Naive thymus-derived CD8-positive, alpha-beta T cell (primary cell): ENCODE data around the gene HSD17B12. TPM values are rescaled to one million over a fixed set of nuclear protein-coding genes. Genes with fewer than 3 reads are reported as not detected.
A peak's percentile ranks its signal among the peaks of the same experiment; 100 is the strongest.

Experiments
- ATAC-seq, 2 donors: fragments of 150-1000 bp; cut with Tn5 transposase in 1 of 2; sonication (Bioruptor Pico), chemical (Tn5 transposase) in 1 of 2; 1 replicate in 1 of 2; 2 replicates in 1 of 2; pipeline ENCODE4 v1.10.0; 2021; ENCODE audit warnings: mild to moderate bottlenecking in 2 of 2, moderate library complexity in 2 of 2
- POLR2A ChIA-PET: fragments of 350-600 bp; sonication (Branson Sonifier 250); formaldehyde crosslinking; loops from one replicate; lab custom pipeline; 2021; ENCODE audit warnings: antibody characterized with exemption; lab: Charles Lee
- DNase-seq, 10 donors: peaks; one replicate each; pipeline versions ENCODE4 v3.0.0 to v3.0.0-alpha.2; 2020 to 2022
- H3K27ac Mint-ChIP-seq, 10 donors: one replicate each; pipeline ENCODE4 v1.8.0; 2020 to 2022; ENCODE audit warnings: mild to moderate bottlenecking in 10 of 10, mixed read lengths in 10 of 10, moderate library complexity in 4 of 10, inconsistent platforms in 1 of 10
- H3K27me3 Mint-ChIP-seq, 5 donors: one replicate each; pipeline ENCODE4 v1.8.0; 2021 to 2022; ENCODE audit warnings: mixed read lengths in 5 of 5
- H3K36me3 Mint-ChIP-seq, 3 donors: one replicate each; pipeline ENCODE4 v1.8.0; 2020 to 2022; ENCODE audit warnings: mixed read lengths in 3 of 3, mild to moderate bottlenecking in 2 of 3, inconsistent platforms in 1 of 3
- H3K4me1 Mint-ChIP-seq, 4 donors: one replicate each; pipeline ENCODE4 v1.8.0; 2021 to 2022; ENCODE audit warnings: mixed read lengths in 4 of 4
- H3K4me3 Mint-ChIP-seq, 10 donors: one replicate each; pipeline ENCODE4 v1.8.0; 2020 to 2022; ENCODE audit warnings: mild to moderate bottlenecking in 10 of 10, mixed read lengths in 10 of 10, moderate library complexity in 6 of 10, inconsistent platforms in 1 of 10
- H3K9me3 Mint-ChIP-seq, 9 donors: one replicate each; pipeline ENCODE4 v1.8.0; 2020 to 2022; ENCODE audit warnings: mixed read lengths in 9 of 9, mild to moderate bottlenecking in 3 of 9, inconsistent platforms in 1 of 9, moderate library complexity in 1 of 9
- polyA plus RNA-seq, 3 donors: library from polyadenylated mRNA; unstranded; fragments of 300-500 nt; fragmentation: Illumina TruSeq; gene quantifications; one replicate each; pipeline ENCODE4 v1.2.3, GENCODE V29; 2021
- total RNA-seq, 8 experiments: library from RNA in 2 of 8; stranded (reverse) in 2 of 8; gene quantifications; one replicate each; pipeline ENCODE4 v1.2.3 and lab custom pipeline; 2021 to 2026

HSD17B12 gene
- total and polyA plus RNA-seq, 5 experiments from 2014 or later = 23.3 to 37.2 (median 26.4) TPM

GRCh38 chr11:43861141-43861540 lies 180.6 kb downstream of the HSD17B12 start:
- DNase-seq = no peak
- Mint-ChIP-seq H3K36me3 (peaks cover 3 to 5% (median 5%) of the 10 kb centered on the region in 3 donors), H3K4me1 (peaks cover 0 to 2% (median 0%) of the 10 kb centered on the region in 4 donors), H3K9me3 (peaks cover 0 to 13% (median 7%) of the 10 kb centered on the region in 9 donors), H3K27ac (no peak overlapping the region), H3K4me3 (no peak overlapping the region), H3K27me3 (peaks cover 0 to 6% (median 2%) of the 10 kb centered on the region in 5 donors)
- no peak for ATAC-seq
- POLR2A ChIA-PET = no interaction called here

DNA sequence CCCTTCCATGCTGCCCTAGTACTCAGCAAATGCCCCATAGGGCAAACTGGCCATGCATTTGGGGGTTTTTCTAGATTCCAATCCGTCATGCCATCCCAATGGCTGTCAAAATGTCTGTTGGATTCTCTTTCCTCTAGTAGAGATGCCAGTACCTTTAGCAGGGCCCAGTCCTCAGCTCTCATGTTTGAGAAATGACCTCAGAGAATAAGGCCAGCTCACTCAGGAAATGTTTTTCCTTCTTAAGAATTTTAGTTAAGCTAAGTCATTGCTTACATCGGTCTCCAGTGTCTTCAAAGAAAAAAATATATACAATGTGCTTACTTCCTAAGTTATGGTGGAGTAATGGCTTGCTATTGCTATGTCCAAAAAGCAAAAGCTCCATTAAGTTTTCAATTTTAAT lies 186.0 kb downstream of the HSD17B12 start:
- H3K36me3 Mint-ChIP-seq = peaks cover 0 to 3% (median 0%) of the 10 kb centered on the region in 3 donors
- H3K9me3 Mint-ChIP-seq = peaks cover 0 to 5% (median 0%) of the 10 kb centered on the region in 9 donors
- no peak overlapping the region for H3K27ac Mint-ChIP-seq
- peaks cover 12 to 20% (median 17%) of the 10 kb centered on the region in 4 donors for H3K4me1 Mint-ChIP-seq
- peaks cover 3 to 17% (median 8%) of the 10 kb centered on the region in 5 donors for H3K27me3 Mint-ChIP-seq
- H3K4me3 Mint-ChIP-seq = no peak overlapping the region
- ATAC-seq (no peak), DNase-seq (no peak)
- POLR2A ChIA-PET = no interaction called here

DNA sequence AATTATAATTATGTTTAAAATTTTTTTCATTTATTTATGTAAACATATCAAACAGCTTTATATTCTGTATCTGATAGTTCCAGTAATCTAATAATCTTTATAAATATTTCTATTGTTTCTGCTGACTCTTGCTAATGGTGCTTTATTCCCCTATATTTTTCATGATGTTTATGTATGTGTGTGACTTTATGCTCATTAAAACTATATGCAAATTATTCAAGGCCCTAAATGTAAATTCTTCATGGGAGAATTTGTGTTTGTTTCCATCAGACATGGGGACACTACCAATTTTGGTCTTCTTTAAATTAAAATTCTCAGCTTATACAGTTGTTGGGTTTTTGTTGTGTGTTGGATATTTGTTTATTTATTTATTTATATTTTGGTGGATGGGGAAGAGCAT lies 186.4 kb downstream of the HSD17B12 start:
- POLR2A ChIA-PET = no interaction called here
- DNase-seq = no peak
- peaks cover 0 to 3% (median 0%) of the 10 kb centered on the region in 3 donors for H3K36me3 Mint-ChIP-seq
- ATAC-seq = no peak
- peaks cover 3 to 19% (median 11%) of the 10 kb centered on the region in 5 donors for H3K27me3 Mint-ChIP-seq
- H3K27ac Mint-ChIP-seq = no peak overlapping the region
- H3K4me3 Mint-ChIP-seq = no peak overlapping the region
- H3K9me3 Mint-ChIP-seq = peaks cover 0 to 4% (median 0%) of the 10 kb centered on the region in 9 donors
- H3K4me1 Mint-ChIP-seq = peaks cover 12 to 20% (median 17%) of the 10 kb centered on the region in 4 donors

GRCh38 chr11:43868852-43869567 lies 188.5 kb downstream of the HSD17B12 start:
- ATAC-seq (peak; percentile 96 to 99), DNase-seq (peak in 4 of 10 donors; percentile 1 to 45 (median 30))
- Mint-ChIP-seq H3K4me1 (peaks cover 12 to 20% (median 17%) of the 10 kb centered on the region in 4 donors), H3K9me3 (no peaks in the 10 kb centered on the region), H3K36me3 (peaks cover 0 to 3% (median 0%) of the 10 kb centered on the region in 3 donors), H3K4me3 (peak overlapping the region; percentile 12 to 74 (median 52)), H3K27ac (peak overlapping the region; percentile 39 to 90 (median 78)), H3K27me3 (peaks cover 11 to 33% (median 27%) of the 10 kb centered on the region in 5 donors)
- POLR2A ChIA-PET = interaction anchor here (1.0 kb wide), 1 partner anchor 12 kb away, joined by 3 read pairs; the partner anchor contains the start of gene ALKBH3

DNA sequence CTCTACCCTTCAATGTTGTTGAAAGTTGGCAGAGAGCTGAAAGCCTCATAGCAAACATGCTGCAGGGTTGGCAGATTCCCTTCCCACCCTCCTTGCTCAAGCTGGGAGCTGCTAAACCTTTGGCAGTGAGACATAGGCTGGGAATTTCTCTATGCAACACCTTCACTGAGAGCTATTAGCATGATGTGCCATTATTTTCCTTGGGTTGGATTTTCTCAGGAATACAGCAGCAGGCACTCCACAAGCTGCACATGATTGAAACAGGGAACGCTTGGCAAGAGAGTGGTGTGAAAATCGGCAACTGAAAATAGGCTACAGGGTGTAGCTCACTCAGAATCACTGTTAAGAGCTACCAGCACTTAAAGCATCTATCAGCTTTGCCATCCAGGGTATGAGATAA lies 190.5 kb downstream of the HSD17B12 start:
- POLR2A ChIA-PET = no interaction called here
- H3K4me3 Mint-ChIP-seq = no peak overlapping the region
- peaks cover 0 to 4% (median 0%) of the 10 kb centered on the region in 9 donors for H3K9me3 Mint-ChIP-seq
- no peak for ATAC-seq
- H3K36me3 Mint-ChIP-seq = peaks cover 0 to 7% (median 0%) of the 10 kb centered on the region in 3 donors
- no peak for DNase-seq
- peak overlapping the region in 1 of 10 donors; percentile 22 for H3K27ac Mint-ChIP-seq
- peaks cover 19 to 53% (median 33%) of the 10 kb centered on the region in 5 donors for H3K27me3 Mint-ChIP-seq
- H3K4me1 Mint-ChIP-seq = peaks cover 12 to 20% (median 17%) of the 10 kb centered on the region in 4 donors

- Mint-ChIP-seq H3K27ac (no peak overlapping the region), H3K4me3 (no peak overlapping the region), H3K4me1 (peaks cover 10 to 16% (median 15%) of the 10 kb centered on the region in 4 donors), H3K9me3 (peaks cover 0 to 4% (median 0%) of the 10 kb centered on the region in 9 donors), H3K27me3 (peaks cover 25 to 69% (median 46%) of the 10 kb centered on the region in 5 donors), H3K36me3 (peaks cover 0 to 7% (median 0%) of the 10 kb centered on the region in 3 donors)
- POLR2A ChIA-PET = interaction anchor here (0.9 kb wide), 1 partner anchor 9 kb away, joined by 3 read pairs; no protein-coding TSS in a partner anchor
- DNase-seq (no peak), ATAC-seq (no peak)
These were observed 192.5 kb downstream of the HSD17B12 start for GRCh38 chr11:43872995-43873394.

GRCh38 chr11:43874078-43874477 lies 193.5 kb downstream of the HSD17B12 start:
- H3K36me3 Mint-ChIP-seq = peaks cover 0 to 7% (median 0%) of the 10 kb centered on the region in 3 donors
- POLR2A ChIA-PET = interaction anchor here (0.7 kb wide), 1 partner anchor 192 kb away, joined by 3 read pairs; the partner anchor contains the start of gene ACCS

DNA sequence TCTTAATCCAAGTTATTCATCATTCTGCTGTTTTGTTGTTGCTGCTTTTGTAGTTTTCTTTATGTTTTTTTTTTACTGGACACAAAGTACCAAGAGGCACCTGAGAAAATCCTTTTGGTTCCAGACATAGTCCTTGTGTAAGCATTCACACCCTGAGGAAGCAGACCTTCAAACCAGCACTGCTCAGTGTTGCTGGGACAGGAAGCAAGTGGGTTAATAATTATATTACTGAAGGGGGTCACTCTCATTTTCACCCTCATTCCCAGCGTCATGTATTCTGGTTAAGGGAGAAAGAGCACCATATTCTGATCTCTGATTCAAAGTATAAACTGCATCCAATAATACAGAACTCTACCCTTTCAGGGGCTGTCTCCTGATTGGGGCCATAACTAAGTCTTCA lies 194.2 kb downstream of the HSD17B12 start:
- DNase-seq (no peak), ATAC-seq (no peak)
- peaks cover 30 to 75% (median 49%) of the 10 kb centered on the region in 5 donors for H3K27me3 Mint-ChIP-seq
- H3K9me3 Mint-ChIP-seq = peaks cover 0 to 4% (median 0%) of the 10 kb centered on the region in 9 donors
- H3K4me3 Mint-ChIP-seq = no peak overlapping the region
- peaks cover 0 to 7% (median 0%) of the 10 kb centered on the region in 3 donors for H3K36me3 Mint-ChIP-seq
- H3K4me1 Mint-ChIP-seq = peaks cover 0 to 1% (median under 1%) of the 10 kb centered on the region in 4 donors
- H3K27ac Mint-ChIP-seq = no peak overlapping the region
- POLR2A ChIA-PET = interaction anchor here (0.7 kb wide), 1 partner anchor 192 kb away, joined by 3 read pairs; the partner anchor contains the start of gene ACCS

More at GRCh38 chr11:43874078-43874477, 193.5 kb downstream of the HSD17B12 start:
- H3K4me1 Mint-ChIP-seq = peaks cover 5 to 8% (median 6%) of the 10 kb centered on the region in 4 donors
- no peak for DNase-seq
- peaks cover 30 to 75% (median 49%) of the 10 kb centered on the region in 5 donors for H3K27me3 Mint-ChIP-seq
- no peak overlapping the region for H3K4me3 Mint-ChIP-seq
- peaks cover 0 to 4% (median 0%) of the 10 kb centered on the region in 9 donors for H3K9me3 Mint-ChIP-seq
- H3K27ac Mint-ChIP-seq = no peak overlapping the region
- no peak for ATAC-seq

DNA sequence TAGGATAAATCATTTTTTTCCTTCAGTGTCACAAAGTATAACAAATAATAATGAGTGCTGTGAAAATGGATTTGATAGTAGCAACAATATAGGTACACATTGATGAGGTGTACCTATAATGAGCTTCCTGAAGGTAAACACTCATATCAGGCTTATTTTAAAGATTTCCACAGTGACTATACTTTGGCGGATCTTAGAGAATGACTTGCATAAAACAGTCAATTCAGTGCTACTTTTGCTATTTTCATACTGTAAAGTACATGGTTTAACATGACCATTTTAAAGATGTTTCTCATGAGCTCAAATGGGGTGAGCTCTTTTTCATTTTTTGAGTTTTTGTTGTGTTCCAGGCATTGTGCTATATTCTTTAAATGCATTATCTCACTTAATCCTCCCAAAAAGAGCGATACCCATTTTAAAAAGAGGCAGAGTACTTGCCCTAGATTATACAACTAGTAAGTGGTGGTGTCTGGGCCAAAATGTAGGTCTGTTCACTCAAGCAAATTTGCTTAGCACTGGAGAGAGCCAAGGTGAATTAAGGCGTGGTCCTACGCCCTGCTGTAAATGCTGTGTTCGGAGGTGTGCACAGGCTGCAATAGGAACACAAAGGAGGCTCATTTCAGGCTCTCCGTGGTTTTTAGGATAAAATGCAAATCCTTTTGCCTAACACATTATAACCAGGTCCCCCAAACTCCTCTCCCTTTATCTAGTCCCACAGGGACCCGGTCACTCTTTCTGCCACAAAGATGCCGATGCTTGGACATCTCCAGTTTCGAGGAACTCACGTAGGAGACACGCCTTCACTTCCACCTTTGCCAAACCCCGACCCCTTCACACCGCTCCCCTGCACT lies 199.5 kb downstream of the HSD17B12 start:
- DNase-seq (no peak), ATAC-seq (peak; percentile 4 to 6)
- Mint-ChIP-seq H3K4me1 (peaks cover 12 to 36% (median 26%) of the 10 kb centered on the region in 4 donors), H3K36me3 (peaks cover 6 to 23% (median 11%) of the 10 kb centered on the region in 3 donors), H3K9me3 (peaks cover 0 to 10% (median 0%) of the 10 kb centered on the region in 9 donors), H3K27me3 (peaks cover 8 to 31% (median 21%) of the 10 kb centered on the region in 5 donors), H3K4me3 (peak overlapping the region; percentile 88 to 99 (median 94)), H3K27ac (peak overlapping the region; percentile 87 to 98 (median 95))
- POLR2A ChIA-PET = interaction anchor here (1.1 kb wide), 1 partner anchor 10 kb away, joined by 3 read pairs; no protein-coding TSS in a partner anchor

- Mint-ChIP-seq H3K4me3 (peak within 1 kb of the TSS; percentile 88 to 99 (median 94)), H3K27ac (peak within 1 kb of the TSS; percentile 87 to 98 (median 95)), H3K27me3 (peaks cover 8 to 24% (median 16%) of the 10 kb centered on the region in 5 donors), H3K4me1 (peaks cover 12 to 36% (median 26%) of the 10 kb centered on the region in 4 donors), H3K9me3 (peaks cover 0 to 10% (median 0%) of the 10 kb centered on the region in 9 donors), H3K36me3 (peaks cover 0 to 30% (median 12%) of the 10 kb centered on the region in 3 donors)
- peak; percentile 80 to 95 (median 90) for DNase-seq
- POLR2A ChIA-PET = interaction anchor here (0.9 to 1.1 kb wide), 2 partner anchors 9 to 11 kb away, joined by 3 to 4 read pairs; no protein-coding TSS in a partner anchor
- ATAC-seq = peak; percentile 98
These were observed 200.2 kb downstream of the HSD17B12 start, which contains the start of gene ALKBH3 for GRCh38 chr11:43880640-43881159. Gene ALKBH3, plus strand, starts transcription at chr11:43880831. Its CDS starts 1,822 bp downstream, at chr11:43882653.

- Mint-ChIP-seq H3K36me3 (peaks cover 5 to 87% (median 42%) of the 10 kb centered on the region in 3 donors), H3K4me3 (no peak overlapping the region), H3K4me1 (peaks cover 3 to 19% (median 10%) of the 10 kb centered on the region in 4 donors), H3K27me3 (no peaks in the 10 kb centered on the region), H3K27ac (no peak overlapping the region), H3K9me3 (no peaks in the 10 kb centered on the region)
- POLR2A ChIA-PET = no interaction called here
- DNase-seq = no peak
- no peak for ATAC-seq
These were observed 212.3 kb downstream of the HSD17B12 start for GRCh38 chr11:43892851-43893250.
